Coronary artery (tissue), 2 donors: ENCODE data around the gene FAM13A.

Experiments used
- DNase-seq: peaks from one replicate; pipeline ENCODE4 v3.0.0-alpha.2; 2017; ENCODE audit warnings: low spot score
- H3K27ac ChIP-seq, 2 donors: fragments of 200-600 bp; sonication (generic); one replicate each; pipeline ENCODE4 v1.5.1; 2016 to 2019
- H3K4me3 ChIP-seq: fragments of 200-600 bp; sonication (generic); 2 replicates; pipeline ENCODE4 v1.5.1; 2016; ENCODE audit warnings: mild to moderate bottlenecking, moderate library complexity
- CTCF ChIP-seq: fragments of 200-600 bp; sonication (generic); IDR thresholded peaks from one replicate; pipeline ENCODE4 v1.5.1; 2019; ENCODE audit warnings: antibody characterized with exemption

Gene FAM13A

DNA sequence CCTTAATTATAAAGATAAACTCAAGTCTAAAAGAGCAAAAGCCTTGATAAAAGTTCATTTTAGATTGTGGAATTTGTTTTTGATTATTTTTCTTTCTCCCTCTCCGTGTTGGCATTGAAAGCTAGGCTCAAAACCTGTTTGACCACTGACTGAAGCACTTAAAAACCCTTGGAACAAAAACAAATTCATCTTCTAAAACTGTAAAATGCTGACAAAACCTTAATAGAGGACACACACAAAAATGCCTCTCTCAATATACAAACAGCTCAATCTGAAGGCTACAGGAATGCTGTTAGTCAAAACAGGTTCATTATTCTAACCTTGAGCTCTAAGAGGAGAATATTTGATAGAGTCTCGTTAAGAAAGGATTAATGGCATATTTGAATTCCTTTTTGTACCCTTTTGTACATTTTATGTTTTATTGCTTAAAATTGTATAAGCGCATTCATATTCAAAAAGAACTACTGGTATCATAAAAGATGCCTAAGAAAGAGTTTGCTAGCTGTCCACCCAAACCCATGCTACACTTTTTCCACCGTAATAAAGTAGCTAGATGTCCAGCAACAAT, 285.0 kb downstream of the FAM13A start:
- Histone ChIP-seq H3K27ac (no peak overlapping the region), H3K4me3 (no peak overlapping the region)
- TF ChIP-seq CTCF, result no peak
- no peak for DNase-seq

GRCh38 chr4:88765729-88766128, 291.3 kb downstream of the FAM13A start:
- DNase-seq, result no peak
- H3K27ac ChIP-seq, result peak overlapping the region in 1 of 2 donors; percentile 54
- TF ChIP-seq CTCF, result no peak
- H3K4me3 ChIP-seq, result no peak overlapping the region

GRCh38 chr4:88763075-88763474, 293.9 kb downstream of the FAM13A start:
- TF ChIP-seq CTCF, result no peak
- no peak for DNase-seq
- no peak overlapping the region for H3K27ac ChIP-seq
- H3K4me3 ChIP-seq, result no peak overlapping the region

DNA sequence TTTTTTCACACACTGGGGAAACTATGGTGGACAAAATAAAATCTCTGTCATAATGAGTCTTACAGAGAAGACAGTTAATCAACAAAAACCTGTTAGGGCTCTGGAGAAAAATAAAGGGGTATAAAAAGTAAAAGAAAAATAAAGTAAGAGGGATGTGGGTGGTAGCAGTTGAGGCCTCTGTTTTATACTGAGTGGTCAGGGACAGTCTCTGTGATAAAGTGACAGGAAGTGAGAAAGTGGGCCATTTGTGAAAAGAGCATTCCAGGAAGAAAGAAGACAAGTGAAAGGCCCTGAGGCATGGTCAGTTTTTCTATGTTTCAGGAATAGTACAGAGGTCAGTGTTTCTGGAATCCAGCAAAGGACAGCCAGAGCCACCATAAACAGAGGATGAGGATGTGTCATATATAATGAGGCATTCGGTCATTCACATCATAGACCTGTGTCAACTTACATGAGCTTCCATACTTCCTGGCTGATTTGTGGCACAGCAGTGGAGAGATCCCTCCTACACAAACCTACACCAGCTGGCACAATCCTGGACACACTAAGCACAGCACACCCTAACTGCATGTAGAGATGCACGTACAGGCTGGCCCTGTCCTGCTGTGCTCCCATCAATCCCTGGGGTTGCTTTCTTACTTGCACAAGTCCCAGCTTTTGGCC, 295.0 kb downstream of the FAM13A start:
- no peak overlapping the region for H3K27ac ChIP-seq
- no peak for DNase-seq
- no peak for TF ChIP-seq CTCF
- H3K4me3 ChIP-seq, result no peak overlapping the region

DNA sequence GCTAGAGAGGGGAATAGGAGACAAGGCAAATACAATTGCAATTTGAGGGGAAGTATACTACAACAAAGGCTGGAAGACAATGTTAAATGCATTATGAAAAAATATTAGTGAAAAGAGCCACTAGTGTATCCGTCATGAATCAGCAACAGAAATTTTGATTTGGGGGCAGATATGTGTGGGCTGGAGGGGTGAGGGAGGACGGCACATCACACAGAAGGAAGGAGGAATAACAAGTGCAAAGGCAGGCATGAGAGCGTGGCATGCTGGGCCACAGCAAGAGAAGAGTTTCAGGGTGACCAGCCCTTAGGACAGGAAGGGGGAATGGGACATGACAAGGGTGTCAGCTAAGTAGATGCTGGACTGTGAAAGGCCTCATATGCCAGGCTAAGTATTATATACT, 295.6 kb downstream of the FAM13A start:
- H3K4me3 ChIP-seq, result no peak overlapping the region
- no peak for DNase-seq
- H3K27ac ChIP-seq, result no peak overlapping the region
- no peak for TF ChIP-seq CTCF

GRCh38 chr4:88759895-88760290, 297.1 kb downstream of the FAM13A start:
- no peak overlapping the region for H3K4me3 ChIP-seq
- no peak for TF ChIP-seq CTCF
- DNase-seq, result no peak
- no peak overlapping the region for H3K27ac ChIP-seq
